Choroid plexus epithelial cell (primary cell): ENCODE measurements around the gene ZNF750.
A peak's percentile ranks its signal among the peaks of the same experiment; 100 is the strongest.

ENCODE experiments used
- DNase-seq: peaks from one replicate; pipeline ENCODE4 v3.0.0-alpha.2; 2010; ENCODE audit warnings: low read depth
- H3K4me3 ChIP-seq: 2 replicates; pipeline ENCODE4 v1.5.1; 2011; ENCODE audit warnings: low read depth, mild to moderate bottlenecking, control low read depth, low read length, moderate library complexity
- CTCF ChIP-seq: conservative IDR thresholded peaks from 2 replicates; pipeline ENCODE4 v1.5.1; 2011; ENCODE audit warnings: low read depth, mild to moderate bottlenecking, control low read depth, inconsistent platforms, low read length, moderate library complexity

Gene ZNF750

GRCh38 chr17:82846061-82846691 lies 6.4 kb upstream of the ZNF750 start:
- no peak for DNase-seq
- TF ChIP-seq CTCF: no peak
- H3K4me3 ChIP-seq: peak overlapping the region; percentile 63

GRCh38 chr17:82845163-82845807 lies 5.5 kb upstream of the ZNF750 start:
- peak; percentile 74 for DNase-seq
- no peak for TF ChIP-seq CTCF
- peak overlapping the region; percentile 63 for H3K4me3 ChIP-seq

GRCh38 chr17:82844796-82845162 lies 5.0 kb upstream of the ZNF750 start:
- DNase-seq: no peak
- no peak for TF ChIP-seq CTCF
- H3K4me3 ChIP-seq: peak overlapping the region; percentile 63

- H3K4me3 ChIP-seq: no peak overlapping the region
- DNase-seq: no peak
- TF ChIP-seq CTCF: no peak
These were observed 4.3 kb upstream of the ZNF750 start for GRCh38 chr17:82843904-82844680.

GRCh38 chr17:82841921-82842596 lies 2.2 kb upstream of the ZNF750 start:
- H3K4me3 ChIP-seq: no peak overlapping the region
- TF ChIP-seq CTCF: no peak
- no peak for DNase-seq

- no peak for DNase-seq
- no peak overlapping the region for H3K4me3 ChIP-seq
- TF ChIP-seq CTCF: no peak
These were observed 609 bp upstream of the ZNF750 start for GRCh38 chr17:82840431-82840831.
